GM23338 (cell line): ENCODE measurements around the gene COX20. TPM values are rescaled to one million over a fixed set of nuclear protein-coding genes. Genes with fewer than 3 reads are reported as not detected.
A peak's percentile ranks its signal among the peaks of the same experiment; 100 is the strongest.

Source experiments
- ATAC-seq: fragments of 200-7000 bp; cut with Tn5 transposase; 3 replicates; pipeline ENCODE4 v1.9.1; 2020
- DNase-seq: peaks from one replicate; pipeline ENCODE4 v3.0.0-alpha.2; 2015; ENCODE audit warnings: low spot score
- H2AFZ ChIP-seq: fragments of 200-600 bp; sonication (generic); 2 replicates; pipeline ENCODE4 v1.8.0; 2016; ENCODE audit warnings: antibody characterized with exemption, mild to moderate bottlenecking, moderate library complexity
- H3F3A ChIP-seq: fragments of 200-600 bp; sonication (generic); replicated peaks from 2 replicates; pipeline ENCODE4 v1.8.0; 2017; ENCODE audit warnings: antibody characterized with exemption, mixed run types, low read depth
- H3K27ac ChIP-seq: fragments of 200-600 bp; sonication (generic); 2 replicates; pipeline ENCODE4 v1.6.1; 2016; ENCODE audit warnings: low read depth
- H3K27me3 ChIP-seq: fragments of 200-600 bp; sonication (generic); 2 replicates; pipeline ENCODE4 v1.8.0; 2016; ENCODE audit warnings: mild to moderate bottlenecking, mixed run types, moderate library complexity; ENCODE audit not compliant: insufficient read depth
- H3K36me3 ChIP-seq: fragments of 200-600 bp; sonication (generic); 2 replicates; pipeline ENCODE4 v1.8.0; 2016; ENCODE audit warnings: mild to moderate bottlenecking; ENCODE audit not compliant: insufficient read depth
- H3K4me1 ChIP-seq: fragments of 200-600 bp; sonication (generic); 2 replicates; pipeline ENCODE4 v1.8.0; 2016; ENCODE audit warnings: mild to moderate bottlenecking, moderate library complexity; ENCODE audit not compliant: insufficient read depth
- H3K4me2 ChIP-seq: fragments of 200-600 bp; sonication (generic); 2 replicates; pipeline ENCODE4 v1.7.1; 2017; ENCODE audit warnings: mixed run types
- H3K4me3 ChIP-seq: fragments of 200-600 bp; sonication (generic); 2 replicates; pipeline ENCODE4 v1.6.1; 2016; ENCODE audit warnings: mixed run types
- H3K79me2 ChIP-seq: fragments of 200-600 bp; sonication (generic); replicated peaks from 2 replicates; pipeline ENCODE4 v1.8.0; 2017; ENCODE audit warnings: mild to moderate bottlenecking; ENCODE audit not compliant: insufficient read depth
- H3K9me2 ChIP-seq: fragments of 200-600 bp; sonication (generic); 2 replicates; pipeline ENCODE4 v1.8.0; 2017; ENCODE audit not compliant: insufficient read depth
- H4K20me1 ChIP-seq: fragments of 200-600 bp; sonication (generic); replicated peaks from 2 replicates; pipeline ENCODE4 v1.8.0; 2017; ENCODE audit warnings: mild to moderate bottlenecking; ENCODE audit not compliant: insufficient read depth
- H3K27ac Mint-ChIP-seq: 2 replicates; pipeline ENCODE4 v1.8.0; 2020; ENCODE audit warnings: inconsistent platforms, mild to moderate bottlenecking, moderate library complexity, mixed read lengths
- H3K27me3 Mint-ChIP-seq: 3 replicates; pipeline ENCODE4 v1.8.0; 2022; ENCODE audit warnings: low read depth, mild to moderate bottlenecking, moderate library complexity, mixed read lengths, inconsistent platforms; ENCODE audit not compliant: insufficient read depth, poor library complexity
- H3K36me3 Mint-ChIP-seq: 3 replicates; pipeline ENCODE4 v1.8.0; 2021; ENCODE audit warnings: low read depth, mild to moderate bottlenecking, inconsistent platforms, moderate library complexity, mixed read lengths
- H3K4me1 Mint-ChIP-seq: 3 replicates; pipeline ENCODE4 v1.8.0; 2020; ENCODE audit warnings: mild to moderate bottlenecking, inconsistent platforms, mixed read lengths
- H3K4me3 Mint-ChIP-seq: 3 replicates; pipeline ENCODE4 v1.8.0; 2021; ENCODE audit warnings: moderate library complexity, mild to moderate bottlenecking, inconsistent platforms, mixed read lengths
- H3K9me3 Mint-ChIP-seq: 3 replicates; pipeline ENCODE4 v1.8.0; 2020; ENCODE audit warnings: moderate library complexity, mild to moderate bottlenecking, inconsistent platforms, mixed read lengths
- CREB1 ChIP-seq: fragments of 250-450 bp; sonication (Bioruptor Pico); IDR thresholded peaks from 2 replicates; pipeline ENCODE4 v1.5.0; 2020; ENCODE audit warnings: low read depth, mild to moderate bottlenecking, moderate library complexity
- EZH2 ChIP-seq: fragments of 200-600 bp; sonication (generic); IDR thresholded peaks from one replicate; pipeline ENCODE4 v1.8.0; 2017; ENCODE audit warnings: antibody characterized with exemption, mild to moderate bottlenecking, low read depth; ENCODE audit not compliant: unreplicated experiment
- EZH2phosphoT487 ChIP-seq: fragments of 200-600 bp; sonication (generic); IDR thresholded peaks from one replicate; pipeline ENCODE4 v1.8.1; 2018; ENCODE audit warnings: antibody characterized with exemption; ENCODE audit not compliant: unreplicated experiment
- POLR2AphosphoS5 ChIP-seq: IDR thresholded peaks from 2 replicates; pipeline ENCODE4 v1.6.1; 2016; ENCODE audit warnings: antibody characterized with exemption, low read depth
- STAT1 ChIP-seq: IDR thresholded peaks from one replicate; pipeline ENCODE4 v1.6.1; 2016; ENCODE audit warnings: antibody characterized with exemption; ENCODE audit not compliant: unreplicated experiment
- ZNF114 ChIP-seq: fragments of 250-450 bp; sonication (Bioruptor Pico); IDR thresholded peaks from 2 replicates; pipeline ENCODE4 v1.5.0; 2020; ENCODE audit warnings: mild to moderate bottlenecking, moderate library complexity
- ZNF331 ChIP-seq: fragments of 250-450 bp; sonication (Bioruptor Pico); IDR thresholded peaks from 2 replicates; pipeline ENCODE4 v1.5.0; 2020; ENCODE audit warnings: low read depth, mild to moderate bottlenecking, moderate library complexity
- polyA plus RNA-seq: library from polyadenylated mRNA; unstranded; fragments of >200 nt; fragmentation: Nextera tagmentation; extraction: Ambion mirVana; gene quantifications from 2 replicates; pipeline ENCODE4 v1.2.1, GENCODE V29; 2016
- total RNA-seq: library from RNA; depleted of rRNA; stranded (reverse); fragments of >200 nt; shearing (Covaris generic); gene quantifications from 2 replicates; pipeline ENCODE4 v1.2.3, GENCODE V29; 2014
- TF ChIP-seq, protein P1 (sequence below): fragments of 250-450 bp; sonication (Bioruptor Pico); IDR thresholded peaks from 2 replicates; pipeline ENCODE4 v1.5.0; 2020; ENCODE audit warnings: mild to moderate bottlenecking, moderate library complexity
- TF ChIP-seq, protein P2 (sequence below): IDR thresholded peaks from 2 replicates; pipeline ENCODE4 v1.6.1; 2016; ENCODE audit warnings: antibody characterized with exemption
- TF ChIP-seq, protein P3 (sequence below): IDR thresholded peaks from one replicate; pipeline ENCODE4 v1.6.1; 2018; ENCODE audit warnings: antibody characterized with exemption; ENCODE audit not compliant: unreplicated experiment

Gene COX20
- total and polyA plus RNA-seq, 2 experiments from 2014 or later = 19.3 to 175 TPM

DNA sequence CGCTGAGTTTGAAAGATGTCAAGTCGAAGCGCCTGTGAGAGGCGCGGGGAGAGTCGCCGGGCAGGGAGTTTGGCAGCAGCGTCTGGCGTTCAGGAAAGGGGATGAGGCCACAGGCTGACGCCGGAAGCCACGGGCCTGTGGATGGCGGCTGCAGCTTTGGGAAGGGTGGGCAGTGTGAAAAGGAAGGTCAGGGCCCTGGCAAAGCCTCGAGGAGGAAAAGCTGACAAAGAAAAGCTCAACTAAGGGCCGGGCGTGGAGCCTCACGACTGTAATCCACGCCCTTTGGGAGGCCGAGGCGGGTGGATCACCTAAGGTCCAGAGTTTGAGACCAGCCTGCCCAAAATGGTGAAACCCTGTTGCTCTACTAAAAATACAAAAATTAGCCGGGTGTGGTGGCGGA is 25.2 kb upstream of the COX20 start (continued):
- TF ChIP-seq, protein P1, sequence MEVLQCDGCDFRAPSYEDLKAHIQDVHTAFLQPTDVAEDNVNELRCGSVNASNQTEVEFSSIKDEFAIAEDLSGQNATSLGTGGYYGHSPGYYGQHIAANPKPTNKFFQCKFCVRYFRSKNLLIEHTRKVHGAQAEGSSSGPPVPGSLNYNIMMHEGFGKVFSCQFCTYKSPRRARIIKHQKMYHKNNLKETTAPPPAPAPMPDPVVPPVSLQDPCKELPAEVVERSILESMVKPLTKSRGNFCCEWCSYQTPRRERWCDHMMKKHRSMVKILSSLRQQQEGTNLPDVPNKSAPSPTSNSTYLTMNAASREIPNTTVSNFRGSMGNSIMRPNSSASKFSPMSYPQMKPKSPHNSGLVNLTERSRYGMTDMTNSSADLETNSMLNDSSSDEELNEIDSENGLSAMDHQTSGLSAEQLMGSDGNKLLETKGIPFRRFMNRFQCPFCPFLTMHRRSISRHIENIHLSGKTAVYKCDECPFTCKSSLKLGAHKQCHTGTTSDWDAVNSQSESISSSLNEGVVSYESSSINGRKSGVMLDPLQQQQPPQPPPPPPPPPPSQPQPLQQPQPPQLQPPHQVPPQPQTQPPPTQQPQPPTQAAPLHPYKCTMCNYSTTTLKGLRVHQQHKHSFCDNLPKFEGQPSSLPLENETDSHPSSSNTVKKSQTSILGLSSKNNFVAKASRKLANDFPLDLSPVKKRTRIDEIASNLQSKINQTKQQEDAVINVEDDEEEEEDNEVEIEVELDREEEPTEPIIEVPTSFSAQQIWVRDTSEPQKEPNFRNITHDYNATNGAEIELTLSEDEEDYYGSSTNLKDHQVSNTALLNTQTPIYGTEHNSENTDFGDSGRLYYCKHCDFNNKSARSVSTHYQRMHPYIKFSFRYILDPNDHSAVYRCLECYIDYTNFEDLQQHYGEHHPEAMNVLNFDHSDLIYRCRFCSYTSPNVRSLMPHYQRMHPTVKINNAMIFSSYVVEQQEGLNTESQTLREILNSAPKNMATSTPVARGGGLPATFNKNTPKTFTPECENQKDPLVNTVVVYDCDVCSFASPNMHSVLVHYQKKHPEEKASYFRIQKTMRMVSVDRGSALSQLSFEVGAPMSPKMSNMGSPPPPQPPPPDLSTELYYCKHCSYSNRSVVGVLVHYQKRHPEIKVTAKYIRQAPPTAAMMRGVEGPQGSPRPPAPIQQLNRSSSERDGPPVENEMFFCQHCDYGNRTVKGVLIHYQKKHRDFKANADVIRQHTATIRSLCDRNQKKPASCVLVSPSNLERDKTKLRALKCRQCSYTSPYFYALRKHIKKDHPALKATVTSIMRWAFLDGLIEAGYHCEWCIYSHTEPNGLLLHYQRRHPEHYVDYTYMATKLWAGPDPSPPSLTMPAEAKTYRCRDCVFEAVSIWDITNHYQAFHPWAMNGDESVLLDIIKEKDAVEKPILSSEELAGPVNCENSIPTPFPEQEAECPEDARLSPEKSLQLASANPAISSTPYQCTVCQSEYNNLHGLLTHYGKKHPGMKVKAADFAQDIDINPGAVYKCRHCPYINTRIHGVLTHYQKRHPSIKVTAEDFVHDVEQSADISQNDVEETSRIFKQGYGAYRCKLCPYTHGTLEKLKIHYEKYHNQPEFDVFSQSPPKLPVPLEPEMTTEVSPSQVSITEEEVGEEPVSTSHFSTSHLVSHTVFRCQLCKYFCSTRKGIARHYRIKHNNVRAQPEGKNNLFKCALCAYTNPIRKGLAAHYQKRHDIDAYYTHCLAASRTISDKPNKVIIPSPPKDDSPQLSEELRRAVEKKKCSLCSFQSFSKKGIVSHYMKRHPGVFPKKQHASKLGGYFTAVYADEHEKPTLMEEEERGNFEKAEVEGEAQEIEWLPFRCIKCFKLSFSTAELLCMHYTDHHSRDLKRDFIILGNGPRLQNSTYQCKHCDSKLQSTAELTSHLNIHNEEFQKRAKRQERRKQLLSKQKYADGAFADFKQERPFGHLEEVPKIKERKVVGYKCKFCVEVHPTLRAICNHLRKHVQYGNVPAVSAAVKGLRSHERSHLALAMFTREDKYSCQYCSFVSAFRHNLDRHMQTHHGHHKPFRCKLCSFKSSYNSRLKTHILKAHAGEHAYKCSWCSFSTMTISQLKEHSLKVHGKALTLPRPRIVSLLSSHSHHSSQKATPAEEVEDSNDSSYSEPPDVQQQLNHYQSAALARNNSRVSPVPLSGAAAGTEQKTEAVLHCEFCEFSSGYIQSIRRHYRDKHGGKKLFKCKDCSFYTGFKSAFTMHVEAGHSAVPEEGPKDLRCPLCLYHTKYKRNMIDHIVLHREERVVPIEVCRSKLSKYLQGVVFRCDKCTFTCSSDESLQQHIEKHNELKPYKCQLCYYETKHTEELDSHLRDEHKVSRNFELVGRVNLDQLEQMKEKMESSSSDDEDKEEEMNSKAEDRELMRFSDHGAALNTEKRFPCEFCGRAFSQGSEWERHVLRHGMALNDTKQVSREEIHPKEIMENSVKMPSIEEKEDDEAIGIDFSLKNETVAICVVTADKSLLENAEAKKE (CRISPR knock-in tag) = no peak
- no peak for TF ChIP-seq CREB1
- TF ChIP-seq EZH2 = no peak
- no peak for TF ChIP-seq ZNF114
- TF ChIP-seq POLR2AphosphoS5 = no peak
- TF ChIP-seq STAT1 = no peak
- no peak for TF ChIP-seq ZNF331 (CRISPR knock-in tag)
- TF ChIP-seq, protein P2, sequence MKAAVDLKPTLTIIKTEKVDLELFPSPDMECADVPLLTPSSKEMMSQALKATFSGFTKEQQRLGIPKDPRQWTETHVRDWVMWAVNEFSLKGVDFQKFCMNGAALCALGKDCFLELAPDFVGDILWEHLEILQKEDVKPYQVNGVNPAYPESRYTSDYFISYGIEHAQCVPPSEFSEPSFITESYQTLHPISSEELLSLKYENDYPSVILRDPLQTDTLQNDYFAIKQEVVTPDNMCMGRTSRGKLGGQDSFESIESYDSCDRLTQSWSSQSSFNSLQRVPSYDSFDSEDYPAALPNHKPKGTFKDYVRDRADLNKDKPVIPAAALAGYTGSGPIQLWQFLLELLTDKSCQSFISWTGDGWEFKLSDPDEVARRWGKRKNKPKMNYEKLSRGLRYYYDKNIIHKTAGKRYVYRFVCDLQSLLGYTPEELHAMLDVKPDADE = no peak
- no peak for TF ChIP-seq EZH2phosphoT487

DNA sequence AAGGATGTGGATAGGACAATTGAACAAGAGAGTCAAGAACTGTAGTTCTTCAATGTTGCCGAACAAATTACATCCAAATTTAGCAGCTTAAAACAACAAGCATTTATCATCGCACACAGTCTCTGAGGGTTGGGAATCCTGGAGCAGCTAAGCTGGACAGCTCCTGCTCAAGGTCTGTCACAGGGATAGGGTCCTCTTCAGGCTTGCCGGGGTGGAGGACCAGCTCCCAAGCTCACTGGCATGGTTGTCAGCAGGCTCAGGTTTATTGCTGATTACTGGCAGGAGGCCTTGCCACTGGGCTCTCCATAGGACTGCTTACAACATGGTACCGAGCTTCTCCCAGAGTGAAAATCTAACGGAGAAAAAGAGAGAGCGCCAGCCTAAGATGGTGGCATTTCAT is 22.1 kb upstream of the COX20 start:
- Mint-ChIP-seq H3K36me3 (peaks cover 11% of the 10 kb centered on the region), H3K4me3 (no peak overlapping the region), H3K9me3 (peaks cover 5% of the 10 kb centered on the region; the same call in 2 of the 3 replicates), H3K27ac (no peak overlapping the region), H3K4me1 (peaks cover 36% of the 10 kb centered on the region), H3K27me3 (peaks cover 23% of the 10 kb centered on the region)
- Histone ChIP-seq H3K27ac (no peak overlapping the region), H3K27me3 (no peaks in the 10 kb centered on the region), H3K9me2 (no peaks in the 10 kb centered on the region), H3K4me1 (peaks cover 17% of the 10 kb centered on the region), H3F3A (0 out of 2 replicates have a peak, but pooled peaks cover 8% of the 10 kb centered on the region), H4K20me1 (no peaks in the 10 kb centered on the region), H3K36me3 (no peaks in the 10 kb centered on the region), H3K4me3 (no peak overlapping the region), H3K79me2 (peaks cover 23% of the 10 kb centered on the region), H2AFZ (no peak overlapping the region), H3K4me2 (no peak overlapping the region)
- ATAC-seq (no peak), DNase-seq (no peak)
- TF ChIP-seq, protein P3, sequence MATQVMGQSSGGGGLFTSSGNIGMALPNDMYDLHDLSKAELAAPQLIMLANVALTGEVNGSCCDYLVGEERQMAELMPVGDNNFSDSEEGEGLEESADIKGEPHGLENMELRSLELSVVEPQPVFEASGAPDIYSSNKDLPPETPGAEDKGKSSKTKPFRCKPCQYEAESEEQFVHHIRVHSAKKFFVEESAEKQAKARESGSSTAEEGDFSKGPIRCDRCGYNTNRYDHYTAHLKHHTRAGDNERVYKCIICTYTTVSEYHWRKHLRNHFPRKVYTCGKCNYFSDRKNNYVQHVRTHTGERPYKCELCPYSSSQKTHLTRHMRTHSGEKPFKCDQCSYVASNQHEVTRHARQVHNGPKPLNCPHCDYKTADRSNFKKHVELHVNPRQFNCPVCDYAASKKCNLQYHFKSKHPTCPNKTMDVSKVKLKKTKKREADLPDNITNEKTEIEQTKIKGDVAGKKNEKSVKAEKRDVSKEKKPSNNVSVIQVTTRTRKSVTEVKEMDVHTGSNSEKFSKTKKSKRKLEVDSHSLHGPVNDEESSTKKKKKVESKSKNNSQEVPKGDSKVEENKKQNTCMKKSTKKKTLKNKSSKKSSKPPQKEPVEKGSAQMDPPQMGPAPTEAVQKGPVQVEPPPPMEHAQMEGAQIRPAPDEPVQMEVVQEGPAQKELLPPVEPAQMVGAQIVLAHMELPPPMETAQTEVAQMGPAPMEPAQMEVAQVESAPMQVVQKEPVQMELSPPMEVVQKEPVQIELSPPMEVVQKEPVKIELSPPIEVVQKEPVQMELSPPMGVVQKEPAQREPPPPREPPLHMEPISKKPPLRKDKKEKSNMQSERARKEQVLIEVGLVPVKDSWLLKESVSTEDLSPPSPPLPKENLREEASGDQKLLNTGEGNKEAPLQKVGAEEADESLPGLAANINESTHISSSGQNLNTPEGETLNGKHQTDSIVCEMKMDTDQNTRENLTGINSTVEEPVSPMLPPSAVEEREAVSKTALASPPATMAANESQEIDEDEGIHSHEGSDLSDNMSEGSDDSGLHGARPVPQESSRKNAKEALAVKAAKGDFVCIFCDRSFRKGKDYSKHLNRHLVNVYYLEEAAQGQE = peak; percentile 68
- TF ChIP-seq STAT1 = no peak
